T-helper 1 cell treated with Interleukin-12 subunit alpha and Interleukin-12 subunit beta and Interleukin-4 antibody, amounts not matched to agents 30 μg/mL and 1 μg/mL, for 36 hours (primary cell): ENCODE results near the gene FNDC8.

Source experiments
- H3K27ac Mint-ChIP-seq: one replicate; pipeline ENCODE4 v1.8.0; 2021; ENCODE audit warnings: mild to moderate bottlenecking, mixed read lengths
- H3K27me3 Mint-ChIP-seq: one replicate; pipeline ENCODE4 v1.8.0; 2021; ENCODE audit warnings: low read depth, mixed read lengths
- H3K36me3 Mint-ChIP-seq: one replicate; pipeline ENCODE4 v1.8.0; 2021; ENCODE audit warnings: low read depth, mixed read lengths
- H3K4me1 Mint-ChIP-seq: one replicate; pipeline ENCODE4 v1.8.0; 2021; ENCODE audit warnings: low read depth, mixed read lengths
- H3K4me3 Mint-ChIP-seq: one replicate; pipeline ENCODE4 v1.8.0; 2021; ENCODE audit warnings: mild to moderate bottlenecking, moderate library complexity, mixed read lengths
- H3K9me3 Mint-ChIP-seq: one replicate; pipeline ENCODE4 v1.8.0; 2021; ENCODE audit warnings: mixed read lengths

Gene FNDC8

GRCh38 chr17:35121315-35121714, at the start of gene FNDC8:
FNDC8 (plus strand) TSS chr17:35121615; CDS start chr17:35121694, 79 bp downstream.
- H3K9me3 Mint-ChIP-seq, result no peaks in the 10 kb centered on the region
- peak within 1 kb of the TSS; percentile 2 for H3K4me3 Mint-ChIP-seq
- no peaks in the 10 kb centered on the region for H3K27me3 Mint-ChIP-seq
- peaks cover 4% of the 10 kb centered on the region for H3K36me3 Mint-ChIP-seq
- peak within 1 kb of the TSS; percentile 12 for H3K27ac Mint-ChIP-seq
- peaks cover 23% of the 10 kb centered on the region for H3K4me1 Mint-ChIP-seq

- peaks cover 33% of the 10 kb centered on the region for H3K36me3 Mint-ChIP-seq
- peak overlapping the region; percentile 65 for H3K27ac Mint-ChIP-seq
- peak overlapping the region; percentile 15 for H3K4me3 Mint-ChIP-seq
- peaks cover 68% of the 10 kb centered on the region for H3K4me1 Mint-ChIP-seq
- H3K27me3 Mint-ChIP-seq, result no peaks in the 10 kb centered on the region
- H3K9me3 Mint-ChIP-seq, result no peaks in the 10 kb centered on the region
Observed at GRCh38 chr17:35073183-35073790, 48.1 kb upstream of the FNDC8 start.

- H3K9me3 Mint-ChIP-seq, result no peaks in the 10 kb centered on the region
- peak overlapping the region; percentile 65 for H3K27ac Mint-ChIP-seq
- H3K27me3 Mint-ChIP-seq, result no peaks in the 10 kb centered on the region
- H3K4me1 Mint-ChIP-seq, result peaks cover 63% of the 10 kb centered on the region
- H3K36me3 Mint-ChIP-seq, result peaks cover 31% of the 10 kb centered on the region
- peak overlapping the region; percentile 59 for H3K4me3 Mint-ChIP-seq
Observed at GRCh38 chr17:35073991-35074627, 47.3 kb upstream of the FNDC8 start.

- H3K4me1 Mint-ChIP-seq, result peaks cover 63% of the 10 kb centered on the region
Observed at GRCh38 chr17:35074711-35075707, 46.4 kb upstream of the FNDC8 start.

GRCh38 chr17:35076874-35077273, 44.5 kb upstream of the FNDC8 start:
- H3K27me3 Mint-ChIP-seq, result no peaks in the 10 kb centered on the region
- H3K9me3 Mint-ChIP-seq, result no peaks in the 10 kb centered on the region
- H3K4me1 Mint-ChIP-seq, result peaks cover 74% of the 10 kb centered on the region
- no peak overlapping the region for H3K4me3 Mint-ChIP-seq
- peaks cover 22% of the 10 kb centered on the region for H3K36me3 Mint-ChIP-seq
- no peak overlapping the region for H3K27ac Mint-ChIP-seq

More at GRCh38 chr17:35074711-35075707, 46.4 kb upstream of the FNDC8 start:
- Mint-ChIP-seq H3K9me3 (no peaks in the 10 kb centered on the region), H3K27me3 (no peaks in the 10 kb centered on the region), H3K27ac (peak overlapping the region; percentile 64), H3K36me3 (peaks cover 29% of the 10 kb centered on the region), H3K4me3 (peak overlapping the region; percentile 59)

- peak overlapping the region; percentile 24 for H3K4me3 Mint-ChIP-seq
- no peaks in the 10 kb centered on the region for H3K27me3 Mint-ChIP-seq
- peak overlapping the region; percentile 92 for H3K27ac Mint-ChIP-seq
- no peaks in the 10 kb centered on the region for H3K9me3 Mint-ChIP-seq
- peaks cover 22% of the 10 kb centered on the region for H3K36me3 Mint-ChIP-seq
- H3K4me1 Mint-ChIP-seq, result peaks cover 60% of the 10 kb centered on the region
Observed at GRCh38 chr17:35079547-35080423, 41.6 kb upstream of the FNDC8 start.

GRCh38 chr17:35080536-35080935, 40.9 kb upstream of the FNDC8 start:
- Mint-ChIP-seq H3K27ac (peak overlapping the region; percentile 92), H3K36me3 (peaks cover 24% of the 10 kb centered on the region), H3K4me1 (peaks cover 60% of the 10 kb centered on the region), H3K9me3 (no peaks in the 10 kb centered on the region), H3K4me3 (peak overlapping the region; percentile 24), H3K27me3 (no peaks in the 10 kb centered on the region)

GRCh38 chr17:35081638-35082037, 39.8 kb upstream of the FNDC8 start:
- no peaks in the 10 kb centered on the region for H3K27me3 Mint-ChIP-seq
- H3K27ac Mint-ChIP-seq, result peak overlapping the region; percentile 92
- H3K9me3 Mint-ChIP-seq, result no peaks in the 10 kb centered on the region
- H3K4me3 Mint-ChIP-seq, result no peak overlapping the region
- H3K36me3 Mint-ChIP-seq, result peaks cover 22% of the 10 kb centered on the region
- peaks cover 68% of the 10 kb centered on the region for H3K4me1 Mint-ChIP-seq

- Mint-ChIP-seq H3K4me3 (peak overlapping the region; percentile 78), H3K27me3 (no peaks in the 10 kb centered on the region), H3K4me1 (peaks cover 72% of the 10 kb centered on the region), H3K27ac (peak overlapping the region; percentile 96), H3K9me3 (no peaks in the 10 kb centered on the region), H3K36me3 (peaks cover 20% of the 10 kb centered on the region)
Observed at GRCh38 chr17:35082073-35082657, 39.2 kb upstream of the FNDC8 start.

- Mint-ChIP-seq H3K4me3 (no peak overlapping the region), H3K9me3 (no peaks in the 10 kb centered on the region)
Observed at GRCh38 chr17:35083071-35083470, 38.3 kb upstream of the FNDC8 start.

GRCh38 chr17:35084987-35085386, 36.4 kb upstream of the FNDC8 start:
- peaks cover 9% of the 10 kb centered on the region for H3K36me3 Mint-ChIP-seq
- no peaks in the 10 kb centered on the region for H3K9me3 Mint-ChIP-seq
- H3K4me3 Mint-ChIP-seq, result no peak overlapping the region
- H3K27ac Mint-ChIP-seq, result peak overlapping the region; percentile 37
- H3K4me1 Mint-ChIP-seq, result peaks cover 71% of the 10 kb centered on the region
- no peaks in the 10 kb centered on the region for H3K27me3 Mint-ChIP-seq

More at GRCh38 chr17:35083071-35083470, 38.3 kb upstream of the FNDC8 start:
- Mint-ChIP-seq H3K27me3 (no peaks in the 10 kb centered on the region), H3K27ac (peak overlapping the region; percentile 38), H3K4me1 (peaks cover 72% of the 10 kb centered on the region), H3K36me3 (peaks cover 16% of the 10 kb centered on the region)

- Mint-ChIP-seq H3K36me3 (peaks cover 8% of the 10 kb centered on the region), H3K4me1 (peaks cover 64% of the 10 kb centered on the region), H3K4me3 (peak overlapping the region; percentile 92), H3K27ac (peak overlapping the region; percentile 68), H3K9me3 (no peaks in the 10 kb centered on the region), H3K27me3 (no peaks in the 10 kb centered on the region)
Observed at GRCh38 chr17:35086164-35086563, 35.3 kb upstream of the FNDC8 start.

GRCh38 chr17:35086931-35087573, 34.4 kb upstream of the FNDC8 start:
- Mint-ChIP-seq H3K27ac (peak overlapping the region; percentile 95), H3K4me3 (peak overlapping the region; percentile 92), H3K4me1 (peaks cover 59% of the 10 kb centered on the region), H3K36me3 (peaks cover 7% of the 10 kb centered on the region), H3K27me3 (no peaks in the 10 kb centered on the region), H3K9me3 (no peaks in the 10 kb centered on the region)
